ENCODE measurements around the gene UBE2V1. TPM values are rescaled to one million over a fixed set of nuclear protein-coding genes. Genes with fewer than 3 reads are reported as not detected.

The UBE2V1 gene
- total and polyA plus RNA-seq, 2 of the 13 experiments (the other 11 are each of a cell fraction or from before 2014, with no cell fraction given) = 81.3 to 132 TPM

- FAIRE-seq (no peak), DNase-seq (ENCODE audit: low spot score) (no peak), ATAC-seq (no peak)
- TF ChIP-seq MXD3 (CRISPR knock-in tag; IDR thresholded peaks at IDR 0.05) (no peak), ZNF501 (CRISPR knock-in tag; IDR thresholded peaks at IDR 0.05) (0 out of 2 replicates have a peak, but pooled peaks have one; percentile 40), ZNF572 (CRISPR knock-in tag; IDR thresholded peaks at IDR 0.05) (peak; percentile 75; the same call in 1 of the 2 replicates), PAXIP1 (CRISPR knock-in tag; conservative IDR thresholded peaks at IDR 0.05) (no peak), MTA3 (CRISPR knock-in tag; IDR thresholded peaks at IDR 0.05) (no peak)
- H3K9me3 ChIP-seq (ENCODE audit: low read length) = no peaks in the 10 kb centered on the region
- H3K9ac ChIP-seq (ENCODE audit: insufficient read depth, low read depth, low read length) = no peak overlapping the region
- no peak overlapping the region for H3K4me2 ChIP-seq (ENCODE audit: low read depth, low read length)
- POLR2A ChIA-PET = interaction anchor here (0.9 to 2.7 kb wide), 3 partner anchors 13 to 16 kb away, joined by 3 to 8 read pairs (median 3); no protein-coding TSS in a partner anchor
- BruUV-seq (replicated peaks) = no TSS peak
- in situ Hi-C loops (cut with HindIII; ENCODE audit: extremely low pct_ligation_motif_present, low pct_unique_long_range_greater_than_20kb) = no loop called here
- no peak overlapping the region for H3K27ac ChIP-seq (ENCODE audit: extremely low read length, insufficient read depth, low read length)
- CTCF ChIA-PET (ENCODE audit: low intra/inter-chr PET ratio, low total read pairs) = no interaction called here
- no peak overlapping the region for H2AFZ ChIP-seq (ENCODE audit: low read length)
- no peaks in the 10 kb centered on the region for H3K27me3 ChIP-seq (ENCODE audit: control insufficient read depth in 1 of 2, insufficient read depth in 2 of 2, low read length in 2 of 2)
- peaks cover 84% of the 10 kb centered on the region for H3K79me2 ChIP-seq (ENCODE audit: insufficient read depth, low read length)
- H3K4me1 ChIP-seq (ENCODE audit: insufficient read depth, low read length) = peaks cover 22% of the 10 kb centered on the region
- peaks cover 32 to 55% of the 10 kb centered on the region in 2 experiments for H3K36me3 ChIP-seq (replicated peaks in 1 of 2; ENCODE audit: control insufficient read depth in 1 of 2, insufficient read depth in 2 of 2, low read length in 2 of 2)
- WGBS (ENCODE audit: low lambda C conversion rate) = 99% methylated on average over 5 of the region's 5 CpGs
- H4K20me1 ChIP-seq (ENCODE audit: insufficient read depth, low read length) = peaks cover 51% of the 10 kb centered on the region
- H3K4me3 ChIP-seq (replicated peaks in 1 of 3; ENCODE audit: insufficient read depth in 1 of 3, low read depth in 2 of 3, low read length in 3 of 3) = no peak overlapping the region
- intact Hi-C loops (cut with micrococcal nuclease; ENCODE audit: unreplicated experiment) = no loop called here
These were observed 13.4 kb downstream of the UBE2V1 start for GRCh38 chr20:50099565-50099991.
